HG03354 (cell line): Measurements from ENCODE around the gene ERVV-1.
"Not testable (repeated sequence)": the region's sequence is repeated elsewhere in the genome, so short reads cannot be mapped to it uniquely, and the experiment has no call there.

ENCODE experiments used
- ATAC-seq: cut with Tn5 transposase; IDR thresholded peaks from one replicate; pipeline ENCODE4 v1.9.1; 2021; ENCODE audit warnings: mild to moderate bottlenecking; ENCODE audit not compliant: unreplicated experiment, poor library complexity, severe bottlenecking

The ERVV-1 gene

GRCh38 chr19:53013621-53014020, at the start of gene ERVV-1:
Gene ERVV-1 (plus strand): TSS chr19:53013921. CDS start chr19:53014091, 170 bp downstream.
- no peak for ATAC-seq

GRCh38 chr19:52967772-52968171, 45.9 kb upstream of the ERVV-1 start:
- ATAC-seq, result no peak

GRCh38 chr19:52981329-52981728, 32.4 kb upstream of the ERVV-1 start:
- ATAC-seq, result no peak

GRCh38 chr19:52983167-52983566, 30.6 kb upstream of the ERVV-1 start:
- ATAC-seq, result not testable (repeated sequence)

GRCh38 chr19:52987221-52987620, 26.5 kb upstream of the ERVV-1 start:
- ATAC-seq, result no peak

GRCh38 chr19:52988506-52988905, 25.2 kb upstream of the ERVV-1 start:
- ATAC-seq, result no peak

GRCh38 chr19:52990759-52991418, 22.8 kb upstream of the ERVV-1 start:
- ATAC-seq, result no peak

- no peak for ATAC-seq
Observed at GRCh38 chr19:52991484-52991883, 22.2 kb upstream of the ERVV-1 start.

- ATAC-seq, result no peak
Observed at GRCh38 chr19:52992109-52993004, 21.4 kb upstream of the ERVV-1 start.

GRCh38 chr19:52993342-52994178, 20.2 kb upstream of the ERVV-1 start:
- no peak for ATAC-seq

GRCh38 chr19:52995711-52996110, 18.0 kb upstream of the ERVV-1 start:
- no peak for ATAC-seq

- no peak for ATAC-seq
Observed at GRCh38 chr19:52997975-52998374, 15.7 kb upstream of the ERVV-1 start.

GRCh38 chr19:53002479-53002878, 11.2 kb upstream of the ERVV-1 start:
- ATAC-seq, result no peak

GRCh38 chr19:53004242-53004641, 9.5 kb upstream of the ERVV-1 start:
- no peak for ATAC-seq

- no peak for ATAC-seq
Observed at GRCh38 chr19:53007200-53007599, 6.5 kb upstream of the ERVV-1 start.

- no peak for ATAC-seq
Observed at GRCh38 chr19:53007606-53008005, 6.1 kb upstream of the ERVV-1 start.

GRCh38 chr19:53008061-53008778, 5.5 kb upstream of the ERVV-1 start:
- no peak for ATAC-seq

GRCh38 chr19:53010494-53010893, 3.2 kb upstream of the ERVV-1 start:
- ATAC-seq, result no peak

- ATAC-seq, result no peak
Observed at GRCh38 chr19:53012006-53012405, 1.7 kb upstream of the ERVV-1 start.

GRCh38 chr19:53015159-53015558, 1.4 kb downstream of the ERVV-1 start:
- ATAC-seq, result no peak
